NB4 (cell line): ENCODE data around the gene RAPGEF5.

Source experiments
- DNase-seq: peaks from one replicate; pipeline ENCODE4 v3.0.0; 2010; ENCODE audit warnings: low read depth
- H3K4me3 ChIP-seq: one replicate; pipeline ENCODE4 v1.5.1; 2011; ENCODE audit warnings: mild to moderate bottlenecking, low read depth, low read length, moderate library complexity
- MYC ChIP-seq: IDR thresholded peaks from 2 replicates; pipeline ENCODE4 v1.6.1; 2011; ENCODE audit warnings: low read depth, low read length
- POLR2A ChIP-seq: IDR thresholded peaks from 2 replicates; pipeline ENCODE4 v1.6.1; 2011; ENCODE audit warnings: mild to moderate bottlenecking; ENCODE audit not compliant: insufficient read length; ENCODE audit errors: extremely low read depth
- TF ChIP-seq, protein P1 (sequence below): IDR thresholded peaks from 2 replicates; pipeline ENCODE4 v1.6.1; 2011; ENCODE audit warnings: low read depth, low read length
- TF ChIP-seq, protein P2 (sequence below): IDR thresholded peaks from one replicate; pipeline ENCODE4 v1.5.1; 2012; ENCODE audit warnings: low read depth, low read length

RAPGEF5 gene

DNA sequence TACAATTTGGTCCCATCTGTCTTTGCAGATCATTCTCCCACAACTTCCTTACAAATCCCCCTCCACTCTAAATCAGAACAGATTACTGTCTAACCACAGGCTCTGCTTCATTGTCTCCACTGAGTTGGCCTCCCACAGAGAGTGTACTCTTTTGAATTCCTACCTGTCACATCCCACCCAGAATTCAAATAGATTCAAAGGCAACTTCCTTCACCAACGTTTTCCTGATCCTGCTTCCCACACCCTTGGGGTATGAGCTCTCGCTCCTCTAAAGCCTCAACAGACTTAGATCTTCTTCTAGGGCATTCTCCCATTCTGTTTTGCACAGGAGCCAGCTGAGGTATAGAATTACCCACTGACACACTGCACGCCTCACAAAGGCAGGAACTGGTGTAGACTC, 213.5 kb downstream of the RAPGEF5 start:
- H3K4me3 ChIP-seq, result no peak overlapping the region
- no peak for DNase-seq
- TF ChIP-seq MYC, result no peak
- TF ChIP-seq, protein P1, sequence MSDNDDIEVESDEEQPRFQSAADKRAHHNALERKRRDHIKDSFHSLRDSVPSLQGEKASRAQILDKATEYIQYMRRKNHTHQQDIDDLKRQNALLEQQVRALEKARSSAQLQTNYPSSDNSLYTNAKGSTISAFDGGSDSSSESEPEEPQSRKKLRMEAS, result no peak
- TF ChIP-seq, protein P2, sequence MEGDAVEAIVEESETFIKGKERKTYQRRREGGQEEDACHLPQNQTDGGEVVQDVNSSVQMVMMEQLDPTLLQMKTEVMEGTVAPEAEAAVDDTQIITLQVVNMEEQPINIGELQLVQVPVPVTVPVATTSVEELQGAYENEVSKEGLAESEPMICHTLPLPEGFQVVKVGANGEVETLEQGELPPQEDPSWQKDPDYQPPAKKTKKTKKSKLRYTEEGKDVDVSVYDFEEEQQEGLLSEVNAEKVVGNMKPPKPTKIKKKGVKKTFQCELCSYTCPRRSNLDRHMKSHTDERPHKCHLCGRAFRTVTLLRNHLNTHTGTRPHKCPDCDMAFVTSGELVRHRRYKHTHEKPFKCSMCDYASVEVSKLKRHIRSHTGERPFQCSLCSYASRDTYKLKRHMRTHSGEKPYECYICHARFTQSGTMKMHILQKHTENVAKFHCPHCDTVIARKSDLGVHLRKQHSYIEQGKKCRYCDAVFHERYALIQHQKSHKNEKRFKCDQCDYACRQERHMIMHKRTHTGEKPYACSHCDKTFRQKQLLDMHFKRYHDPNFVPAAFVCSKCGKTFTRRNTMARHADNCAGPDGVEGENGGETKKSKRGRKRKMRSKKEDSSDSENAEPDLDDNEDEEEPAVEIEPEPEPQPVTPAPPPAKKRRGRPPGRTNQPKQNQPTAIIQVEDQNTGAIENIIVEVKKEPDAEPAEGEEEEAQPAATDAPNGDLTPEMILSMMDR, result no peak

DNA sequence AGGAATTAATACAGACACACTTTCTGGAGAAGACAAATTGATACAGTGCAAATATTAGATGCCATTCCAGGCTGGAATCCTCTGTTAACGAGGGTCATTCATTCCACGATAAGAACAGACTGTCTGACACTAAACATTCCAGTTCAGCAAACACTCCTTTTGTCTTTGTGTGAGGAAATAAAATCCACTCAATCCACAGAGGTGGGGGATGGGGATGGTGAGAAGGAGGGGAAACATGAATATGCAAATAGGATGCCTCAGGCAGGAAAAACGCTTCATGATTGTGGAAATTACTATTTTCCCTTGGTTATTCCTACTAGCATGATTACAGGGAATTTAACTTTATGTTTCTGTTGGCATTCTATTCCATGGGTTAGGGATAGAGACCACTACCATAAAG, 214.4 kb downstream of the RAPGEF5 start:
- DNase-seq, result no peak
- TF ChIP-seq, protein P2, result no peak
- TF ChIP-seq MYC (no peak), POLR2A (no peak)
- TF ChIP-seq, protein P1, result no peak
- no peak overlapping the region for H3K4me3 ChIP-seq

DNA sequence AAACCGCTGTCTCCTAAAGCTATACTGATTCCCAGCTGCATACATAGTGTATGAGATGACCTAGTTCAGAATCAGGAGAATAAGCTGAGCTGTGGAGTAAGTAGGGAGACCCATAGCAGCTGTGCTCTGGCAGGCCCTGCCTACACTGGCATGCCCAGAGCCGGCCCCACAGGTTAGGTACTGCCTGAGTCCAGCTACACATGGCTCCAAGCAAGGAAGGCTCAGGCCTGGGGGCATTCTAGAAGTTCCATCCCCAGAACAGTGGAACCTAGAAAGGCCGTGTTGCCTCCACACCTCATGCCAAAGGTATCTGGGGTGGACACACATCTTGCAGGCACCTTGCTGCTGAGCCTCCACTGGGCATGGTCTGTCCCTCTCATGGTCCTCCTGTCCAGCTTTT, 215.6 kb downstream of the RAPGEF5 start:
- TF ChIP-seq MYC, result no peak
- TF ChIP-seq, protein P2, result no peak
- TF ChIP-seq POLR2A, result no peak
- TF ChIP-seq, protein P1, result no peak
- H3K4me3 ChIP-seq, result no peak overlapping the region
- DNase-seq, result no peak

DNA sequence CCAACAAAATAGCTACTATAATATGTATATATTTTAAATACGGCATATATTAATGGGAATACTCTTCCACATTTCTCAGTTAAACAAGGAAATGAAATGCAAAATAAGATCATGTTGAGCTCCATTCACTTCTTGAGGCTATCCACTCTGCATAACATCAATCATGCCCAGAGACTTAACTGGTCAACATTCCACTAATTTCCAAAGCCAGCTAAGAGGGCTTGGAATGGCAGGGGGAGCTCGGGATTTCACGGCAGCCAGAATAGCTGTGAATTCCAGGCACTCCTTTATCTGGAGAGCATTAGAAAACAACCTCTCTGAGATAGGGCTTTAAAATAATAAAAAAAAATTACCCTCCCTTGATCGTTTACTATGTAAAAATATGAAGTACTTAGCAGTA, 216.4 kb downstream of the RAPGEF5 start:
- H3K4me3 ChIP-seq, result no peak overlapping the region
- TF ChIP-seq, protein P1, result no peak
- TF ChIP-seq, protein P2, result no peak
- no peak for TF ChIP-seq MYC
- TF ChIP-seq POLR2A, result no peak
- DNase-seq, result no peak

DNA sequence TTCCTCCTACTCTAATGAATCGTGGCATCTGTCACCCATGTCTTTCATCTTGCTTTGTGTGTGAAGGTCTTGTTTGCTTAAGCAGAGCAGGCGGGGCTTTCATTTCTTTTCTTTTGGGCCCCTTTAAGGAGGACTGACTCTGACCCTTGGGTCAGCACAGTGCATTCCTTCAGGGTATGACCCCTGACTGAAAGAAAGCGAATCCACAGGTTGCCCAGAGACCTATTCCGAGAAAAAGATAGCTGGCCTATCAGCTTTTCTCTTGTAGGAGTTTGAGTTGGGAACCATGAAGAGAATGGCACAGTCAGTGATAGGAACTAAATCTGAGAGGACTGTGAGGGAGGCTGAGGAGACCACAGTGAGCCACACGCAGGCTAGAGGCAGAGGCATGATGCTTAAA, 218.1 kb downstream of the RAPGEF5 start:
- H3K4me3 ChIP-seq, result no peak overlapping the region
- no peak for TF ChIP-seq MYC
- TF ChIP-seq, protein P2, result no peak
- TF ChIP-seq, protein P1, result no peak
- no peak for TF ChIP-seq POLR2A
- no peak for DNase-seq

DNA sequence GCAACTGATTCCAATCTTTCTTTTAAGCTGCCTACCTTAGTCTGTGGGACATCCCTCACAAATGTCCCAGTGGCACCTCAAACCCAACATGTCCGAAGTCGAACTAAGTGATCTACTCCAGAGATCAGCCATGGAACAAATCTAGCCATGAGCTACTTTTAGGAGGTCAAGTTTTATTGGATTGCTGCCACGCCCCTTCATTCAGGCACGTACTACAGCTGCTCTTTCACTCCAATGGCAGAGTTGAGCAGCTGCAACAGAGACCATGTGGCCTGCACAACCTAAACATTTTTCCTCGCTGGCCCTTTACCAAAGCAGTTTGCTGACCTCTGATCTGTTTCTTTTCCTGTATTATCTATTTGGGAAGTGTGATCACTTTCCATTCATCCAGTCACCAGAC, 218.8 kb downstream of the RAPGEF5 start:
- H3K4me3 ChIP-seq, result no peak overlapping the region
- TF ChIP-seq MYC, result no peak
- TF ChIP-seq, protein P1, result no peak
- no peak for DNase-seq
